ENCODE data around the gene LMAN2L.

The LMAN2L gene

DNA sequence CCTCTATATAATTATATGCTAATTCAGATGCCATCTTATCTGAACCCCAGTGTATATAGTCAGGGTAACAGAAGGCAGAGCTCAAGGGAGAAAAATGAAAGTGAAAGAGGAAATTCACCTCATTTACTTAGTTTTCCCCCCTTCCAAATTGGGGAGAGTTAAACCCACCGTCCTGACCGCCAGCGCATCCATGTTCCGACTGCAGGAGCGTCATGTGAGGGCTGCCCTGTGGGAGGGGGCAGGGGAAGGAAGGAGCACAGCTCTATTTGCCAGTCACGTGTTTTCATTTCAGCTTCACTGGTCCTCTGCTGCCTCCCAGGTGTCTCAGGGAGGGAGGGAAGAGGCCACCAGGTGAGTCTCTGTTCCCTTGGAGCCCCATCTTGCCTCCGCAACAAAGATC is 34.1 kb upstream of the LMAN2L start:
- Histone ChIP-seq H2AFZ (ENCODE audit: low read length) (peak overlapping the region; percentile 94), H3K9ac (ENCODE audit: low read length) (peak overlapping the region; percentile 52), H3K27me3 (ENCODE audit: insufficient read depth, low read length) (no peaks in the 10 kb centered on the region), H4K20me1 (ENCODE audit: insufficient read depth, low read length) (no peaks in the 10 kb centered on the region), H3F3A (ENCODE audit: insufficient read depth, low read length) (no peaks in the 10 kb centered on the region), H3K9me2 (ENCODE audit: low read depth, low read length) (no peaks in the 10 kb centered on the region), H3K4me3 (ENCODE audit: low read depth, low read length, poor library complexity, severe bottlenecking) (peak overlapping the region; percentile 59), H3K36me3 (ENCODE audit: insufficient read depth, low read length) (no peaks in the 10 kb centered on the region), H3K4me2 (ENCODE audit: low read length) (peak overlapping the region; percentile 89), H3K27ac (ENCODE audit: low read depth, low read length, poor library complexity, severe bottlenecking) (no peak overlapping the region), H3K4me1 (ENCODE audit: insufficient read depth, low read length, severe bottlenecking) (peaks cover 18% of the 10 kb centered on the region), H3K9me3 (ENCODE audit: low read length) (no peaks in the 10 kb centered on the region), H3K79me2 (ENCODE audit: insufficient read depth, low read length) (no peaks in the 10 kb centered on the region)
- TF ChIP-seq, protein P1, sequence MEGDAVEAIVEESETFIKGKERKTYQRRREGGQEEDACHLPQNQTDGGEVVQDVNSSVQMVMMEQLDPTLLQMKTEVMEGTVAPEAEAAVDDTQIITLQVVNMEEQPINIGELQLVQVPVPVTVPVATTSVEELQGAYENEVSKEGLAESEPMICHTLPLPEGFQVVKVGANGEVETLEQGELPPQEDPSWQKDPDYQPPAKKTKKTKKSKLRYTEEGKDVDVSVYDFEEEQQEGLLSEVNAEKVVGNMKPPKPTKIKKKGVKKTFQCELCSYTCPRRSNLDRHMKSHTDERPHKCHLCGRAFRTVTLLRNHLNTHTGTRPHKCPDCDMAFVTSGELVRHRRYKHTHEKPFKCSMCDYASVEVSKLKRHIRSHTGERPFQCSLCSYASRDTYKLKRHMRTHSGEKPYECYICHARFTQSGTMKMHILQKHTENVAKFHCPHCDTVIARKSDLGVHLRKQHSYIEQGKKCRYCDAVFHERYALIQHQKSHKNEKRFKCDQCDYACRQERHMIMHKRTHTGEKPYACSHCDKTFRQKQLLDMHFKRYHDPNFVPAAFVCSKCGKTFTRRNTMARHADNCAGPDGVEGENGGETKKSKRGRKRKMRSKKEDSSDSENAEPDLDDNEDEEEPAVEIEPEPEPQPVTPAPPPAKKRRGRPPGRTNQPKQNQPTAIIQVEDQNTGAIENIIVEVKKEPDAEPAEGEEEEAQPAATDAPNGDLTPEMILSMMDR (IDR thresholded peaks at IDR 0.05; ENCODE audit: low read length), result no peak
- TF ChIP-seq EZH2 (IDR thresholded peaks at IDR 0.05; ENCODE audit: borderline replicate concordance, low read length), result no peak

DNA sequence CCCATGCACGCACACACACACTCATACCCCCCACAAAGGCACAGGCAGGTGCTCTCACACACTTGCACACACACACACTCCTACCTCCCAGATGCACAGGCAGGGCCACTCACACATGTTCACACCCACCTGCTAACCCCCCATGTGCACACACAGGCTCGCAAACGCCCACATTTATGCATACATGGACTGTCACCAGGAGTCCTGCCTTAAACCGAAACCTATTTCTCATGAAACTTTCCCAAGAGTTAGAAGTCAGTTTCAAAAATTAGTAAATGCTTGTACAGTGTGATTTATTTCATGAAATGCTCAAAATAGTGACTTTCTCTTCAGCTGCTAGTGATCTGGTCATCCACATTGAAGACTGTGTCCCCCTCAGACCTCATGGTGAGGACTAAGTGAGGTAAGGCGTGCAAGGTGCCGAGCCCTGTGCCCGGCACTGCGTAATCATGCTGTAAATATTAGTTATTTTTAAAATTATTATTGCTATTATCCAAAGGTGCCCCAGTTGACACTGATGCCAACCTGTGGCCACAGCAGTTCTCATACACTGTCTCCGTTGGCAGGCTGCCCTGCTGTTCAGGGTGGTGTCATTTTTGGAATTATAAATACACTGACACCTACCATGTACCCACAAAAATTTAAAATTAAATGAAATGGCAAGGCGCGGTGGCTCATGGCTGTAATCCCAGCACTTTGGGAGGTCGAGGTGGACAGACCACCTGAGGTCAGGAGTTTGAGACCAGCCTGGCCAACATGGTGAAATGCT is 33.2 kb upstream of the LMAN2L start:
- Histone ChIP-seq H3K36me3 (ENCODE audit: insufficient read depth, low read length) (no peaks in the 10 kb centered on the region), H3K9me2 (ENCODE audit: low read depth, low read length) (no peaks in the 10 kb centered on the region), H3K79me2 (ENCODE audit: insufficient read depth, low read length) (no peaks in the 10 kb centered on the region), H3K4me3 (ENCODE audit: low read depth, low read length, poor library complexity, severe bottlenecking) (peak overlapping the region; percentile 15), H3K4me2 (ENCODE audit: low read length) (peak overlapping the region; percentile 25; the same call in 1 of the 2 replicates), H3F3A (ENCODE audit: insufficient read depth, low read length) (no peaks in the 10 kb centered on the region), H3K9ac (ENCODE audit: low read length) (no peak overlapping the region), H4K20me1 (ENCODE audit: insufficient read depth, low read length) (no peaks in the 10 kb centered on the region), H3K4me1 (ENCODE audit: insufficient read depth, low read length, severe bottlenecking) (peaks cover 24% of the 10 kb centered on the region), H2AFZ (ENCODE audit: low read length) (no peak overlapping the region), H3K9me3 (ENCODE audit: low read length) (no peaks in the 10 kb centered on the region), H3K27me3 (ENCODE audit: insufficient read depth, low read length) (no peaks in the 10 kb centered on the region), H3K27ac (ENCODE audit: low read depth, low read length, poor library complexity, severe bottlenecking) (no peak overlapping the region)
- no peak for TF ChIP-seq EZH2 (IDR thresholded peaks at IDR 0.05; ENCODE audit: borderline replicate concordance, low read length)
- TF ChIP-seq, protein P1 (IDR thresholded peaks at IDR 0.05; ENCODE audit: low read length), result no peak

DNA sequence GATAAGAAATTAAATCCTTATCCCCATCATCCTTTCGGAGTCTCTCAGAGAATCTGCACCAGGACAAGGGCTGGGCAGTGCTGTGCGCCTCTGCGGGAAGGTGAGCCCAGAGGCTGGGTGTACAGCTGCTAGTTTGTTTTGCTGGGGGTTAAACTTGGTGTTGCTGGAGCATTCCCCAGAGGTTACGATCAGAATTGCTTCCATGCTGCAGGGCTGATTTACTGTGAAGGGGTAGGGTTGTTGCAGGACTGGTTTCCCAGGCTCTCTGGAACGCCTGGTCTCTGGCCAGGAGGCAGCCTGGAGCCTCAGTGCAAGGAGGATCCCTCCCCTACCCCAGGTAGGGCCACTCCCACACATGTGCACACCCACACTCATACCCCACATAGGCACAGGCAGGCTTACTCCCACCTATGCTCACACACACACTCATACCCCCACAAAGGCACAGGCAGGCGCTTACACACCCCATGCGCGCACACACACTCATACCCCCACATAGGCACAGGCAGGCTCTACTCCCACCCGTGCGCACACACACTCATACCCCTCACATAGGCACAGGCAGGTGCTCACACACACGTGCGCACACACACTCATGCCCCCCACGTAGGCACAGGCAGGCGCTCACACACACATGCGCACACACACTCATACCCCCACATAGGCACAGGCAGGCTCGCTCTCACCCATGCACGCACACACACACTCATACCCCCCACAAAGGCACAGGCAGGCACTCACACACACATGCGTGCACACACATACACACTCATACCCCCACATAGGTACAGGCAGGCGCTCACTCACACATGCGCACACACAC is 32.1 kb upstream of the LMAN2L start:
- Histone ChIP-seq H3K27me3 (ENCODE audit: insufficient read depth, low read length) (no peaks in the 10 kb centered on the region), H3K4me3 (ENCODE audit: low read depth, low read length, poor library complexity, severe bottlenecking) (no peak overlapping the region), H3K4me1 (ENCODE audit: insufficient read depth, low read length, severe bottlenecking) (peaks cover 31% of the 10 kb centered on the region), H3K4me2 (ENCODE audit: low read length) (no peak overlapping the region), H3K79me2 (ENCODE audit: insufficient read depth, low read length) (no peaks in the 10 kb centered on the region), H4K20me1 (ENCODE audit: insufficient read depth, low read length) (no peaks in the 10 kb centered on the region), H3K9ac (ENCODE audit: low read length) (no peak overlapping the region), H3K27ac (ENCODE audit: low read depth, low read length, poor library complexity, severe bottlenecking) (no peak overlapping the region), H3K9me3 (ENCODE audit: low read length) (no peaks in the 10 kb centered on the region), H3K36me3 (ENCODE audit: insufficient read depth, low read length) (no peaks in the 10 kb centered on the region), H2AFZ (ENCODE audit: low read length) (no peak overlapping the region), H3F3A (ENCODE audit: insufficient read depth, low read length) (no peaks in the 10 kb centered on the region), H3K9me2 (ENCODE audit: low read depth, low read length) (no peaks in the 10 kb centered on the region)
- TF ChIP-seq, protein P1 (IDR thresholded peaks at IDR 0.05; ENCODE audit: low read length), result no peak
- TF ChIP-seq EZH2 (IDR thresholded peaks at IDR 0.05; ENCODE audit: borderline replicate concordance, low read length), result no peak
